Astrocyte of the hippocampus (primary cell): ENCODE measurements around the gene PRPF6.

ENCODE experiments used
- DNase-seq: peaks from one replicate; pipeline ENCODE4 v3.0.0; 2011; ENCODE audit warnings: low read depth, low spot score

The PRPF6 gene

GRCh38 chr20:63945921-63946920 is 34.7 kb upstream of the PRPF6 start:
- no peak for DNase-seq

- DNase-seq, result no peak
Measured at GRCh38 chr20:63946986-63947637, 33.8 kb upstream of the PRPF6 start.

DNA sequence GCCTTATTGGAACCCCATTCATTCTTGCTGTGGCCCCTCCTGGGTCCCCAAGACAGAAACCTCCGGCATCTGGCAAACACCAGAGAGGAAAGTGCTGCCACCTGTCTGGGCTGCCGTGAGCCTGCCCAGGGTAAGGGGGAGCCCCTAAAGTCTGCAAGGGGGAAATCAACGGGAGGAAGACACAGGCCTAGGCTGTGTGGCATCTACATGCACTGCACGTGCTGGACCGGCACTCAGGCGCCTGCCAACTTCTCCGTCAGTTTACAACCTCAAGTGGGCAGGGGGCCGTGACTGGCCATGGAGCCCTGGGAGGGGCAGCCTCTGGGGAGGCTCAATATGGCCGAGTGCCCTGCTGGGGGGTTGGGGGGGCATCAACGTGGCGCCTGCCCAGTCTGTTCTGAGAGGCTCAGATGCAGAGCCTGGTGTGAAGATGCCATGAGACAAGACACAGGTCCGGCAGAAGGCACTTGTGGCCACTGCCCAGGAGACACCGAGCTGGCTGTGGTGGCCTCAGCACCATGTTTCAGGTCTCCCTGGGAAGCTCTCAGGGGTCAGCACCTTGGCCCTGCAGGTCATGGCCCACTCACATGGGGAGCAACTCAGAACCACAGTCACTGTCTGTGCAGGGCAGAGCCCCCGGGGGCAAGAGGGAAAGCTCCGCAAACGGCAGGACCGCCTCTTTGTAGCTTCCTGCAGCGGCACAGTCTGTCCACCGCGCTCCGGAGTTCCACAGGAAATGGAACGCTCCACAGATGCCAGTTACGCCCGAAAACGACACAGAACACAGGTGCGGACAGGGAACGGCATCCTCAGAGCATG is 33.1 kb upstream of the PRPF6 start:
- no peak for DNase-seq

DNA sequence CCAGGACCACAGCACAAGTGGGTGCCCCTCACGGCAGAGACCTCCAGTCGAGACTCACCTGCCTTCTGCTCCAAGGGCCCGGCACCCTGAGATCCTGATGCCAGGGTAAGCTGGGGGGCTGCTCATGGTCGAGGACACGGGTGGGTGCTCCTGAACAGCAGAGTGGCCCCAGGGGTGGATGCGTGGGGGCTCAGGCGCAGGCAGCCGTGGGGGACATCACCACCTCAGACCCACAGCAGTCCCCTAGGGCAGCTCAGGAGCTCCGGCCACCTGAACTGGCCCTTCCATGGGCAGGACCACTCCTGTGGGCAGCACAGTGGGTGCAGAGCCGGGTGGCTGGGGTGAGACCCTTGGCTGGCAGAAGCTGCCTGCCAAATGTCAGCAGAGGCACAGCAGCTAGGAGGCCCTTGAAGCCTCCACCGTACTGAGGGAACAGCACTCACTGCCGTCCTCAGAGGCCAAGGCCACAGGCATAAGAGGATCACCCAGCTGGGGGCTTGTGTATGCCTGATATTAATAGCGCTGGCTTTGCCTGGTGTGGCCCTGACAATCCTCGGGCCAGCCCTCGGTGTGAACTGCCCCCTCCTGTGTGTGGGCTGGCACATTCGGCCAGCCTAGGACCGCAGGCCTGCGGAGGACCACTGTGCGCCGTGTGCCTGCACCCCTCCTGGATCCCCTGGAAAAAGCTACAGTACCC is 30.1 kb upstream of the PRPF6 start:
- no peak for DNase-seq

DNA sequence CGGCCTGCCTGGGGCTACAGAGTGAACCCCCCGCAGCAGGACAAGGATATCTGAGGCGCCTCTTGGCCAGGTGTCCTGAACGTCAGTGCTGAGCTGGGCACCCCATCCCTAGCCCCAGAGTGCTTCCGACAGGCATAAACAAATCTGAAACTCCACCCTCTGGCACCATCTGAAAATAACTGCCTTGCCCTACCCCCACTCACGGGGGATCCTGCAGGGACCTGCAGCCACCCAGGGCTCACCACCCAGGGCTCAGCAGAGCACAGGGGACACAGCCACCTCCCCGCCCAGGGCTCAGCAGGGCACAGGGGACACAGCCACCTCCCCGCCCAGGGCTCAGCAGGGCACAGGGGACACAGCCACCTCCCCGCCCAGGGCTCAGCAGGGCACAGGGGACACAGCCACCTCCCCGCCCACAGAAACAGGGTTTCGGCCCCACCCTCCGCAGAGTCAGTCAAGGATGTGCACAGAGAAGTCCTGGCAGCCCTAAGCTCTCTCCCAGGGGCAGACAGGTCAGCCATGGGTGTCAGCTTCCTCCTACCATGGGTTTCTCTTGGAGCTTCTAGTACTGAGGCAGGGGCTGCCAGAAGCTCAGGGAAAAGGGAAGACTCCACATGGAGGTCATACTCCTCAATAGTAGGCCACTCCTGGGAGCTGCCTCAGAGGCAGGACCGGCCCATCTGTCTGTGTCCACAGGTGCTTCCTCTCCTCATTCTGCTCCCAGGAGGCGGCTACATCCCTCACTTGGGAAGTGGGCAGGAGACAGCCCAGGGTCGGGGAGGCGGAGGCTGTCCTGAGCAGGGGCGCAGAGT is 29.3 kb upstream of the PRPF6 start:
- DNase-seq, result no peak

DNA sequence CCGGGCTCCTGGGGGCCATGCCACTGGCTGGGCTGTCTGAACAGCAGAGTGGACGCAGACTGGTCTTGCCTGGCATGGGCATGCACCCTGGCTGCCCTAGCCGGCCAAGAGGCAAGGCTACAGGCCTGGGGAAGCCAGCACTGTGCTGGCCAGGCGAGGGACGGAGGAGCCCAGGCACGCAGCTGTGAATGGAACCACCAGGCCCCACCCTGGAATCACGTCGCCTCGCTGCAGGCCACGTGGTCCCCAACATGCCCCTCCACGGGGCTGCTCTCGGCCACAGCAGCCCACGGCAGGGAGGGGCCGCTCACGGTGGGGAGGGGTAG is 28.8 kb upstream of the PRPF6 start:
- DNase-seq, result no peak

GRCh38 chr20:63952769-63953168 is 28.2 kb upstream of the PRPF6 start:
- DNase-seq, result no peak

GRCh38 chr20:63953764-63954429 is 27.0 kb upstream of the PRPF6 start:
- DNase-seq, result no peak

- DNase-seq, result peak; percentile 62
Measured at GRCh38 chr20:63955281-63955826, 25.6 kb upstream of the PRPF6 start.

- peak; percentile 97 for DNase-seq
Measured at GRCh38 chr20:63955827-63956663, 24.9 kb upstream of the PRPF6 start, which contains the start of gene UCKL1. Gene UCKL1 (minus strand): TSS chr20:63956416. CDS start chr20:63956372, 44 bp downstream.

DNA sequence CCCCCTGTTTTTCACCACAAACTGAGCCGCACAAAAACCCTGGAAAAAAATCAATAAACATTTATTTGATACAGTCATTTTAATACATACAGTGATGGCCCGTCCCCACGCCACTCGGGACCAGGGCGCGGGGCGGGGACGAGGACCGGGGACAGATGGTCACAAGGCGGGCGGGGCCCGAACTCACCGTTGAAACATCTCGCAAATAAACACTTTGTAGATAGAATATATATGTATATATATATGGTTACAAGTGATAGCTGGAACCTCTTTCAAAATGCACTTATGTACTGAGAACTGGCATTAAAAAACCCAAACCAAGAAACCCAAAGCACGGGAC is 24.3 kb upstream of the PRPF6 start:
- no peak for DNase-seq

- peak; percentile 82 for DNase-seq
Measured at GRCh38 chr20:63957004-63957689, 23.8 kb upstream of the PRPF6 start.

- DNase-seq, result no peak
Measured at GRCh38 chr20:63957690-63958441, 23.1 kb upstream of the PRPF6 start.

DNA sequence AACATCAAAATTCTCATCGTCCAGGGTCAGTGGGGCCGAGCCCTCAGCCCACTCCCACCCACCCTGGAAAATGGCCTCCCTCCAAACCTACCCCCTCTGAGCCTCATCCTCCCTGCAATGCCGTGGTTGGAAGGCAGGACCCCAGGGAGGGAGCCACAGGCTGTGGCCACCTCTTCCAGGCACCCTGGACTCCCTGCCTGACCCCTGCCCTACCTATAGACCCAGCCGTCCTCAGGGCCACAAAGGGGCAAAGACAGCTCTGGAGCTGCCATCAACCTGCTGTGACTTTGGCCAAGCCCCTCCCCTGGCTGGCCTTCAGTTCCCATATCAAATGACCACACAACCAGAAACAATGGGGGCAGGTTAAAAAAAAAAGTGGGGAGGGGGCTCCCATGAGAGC is 22.5 kb upstream of the PRPF6 start:
- no peak for DNase-seq

DNA sequence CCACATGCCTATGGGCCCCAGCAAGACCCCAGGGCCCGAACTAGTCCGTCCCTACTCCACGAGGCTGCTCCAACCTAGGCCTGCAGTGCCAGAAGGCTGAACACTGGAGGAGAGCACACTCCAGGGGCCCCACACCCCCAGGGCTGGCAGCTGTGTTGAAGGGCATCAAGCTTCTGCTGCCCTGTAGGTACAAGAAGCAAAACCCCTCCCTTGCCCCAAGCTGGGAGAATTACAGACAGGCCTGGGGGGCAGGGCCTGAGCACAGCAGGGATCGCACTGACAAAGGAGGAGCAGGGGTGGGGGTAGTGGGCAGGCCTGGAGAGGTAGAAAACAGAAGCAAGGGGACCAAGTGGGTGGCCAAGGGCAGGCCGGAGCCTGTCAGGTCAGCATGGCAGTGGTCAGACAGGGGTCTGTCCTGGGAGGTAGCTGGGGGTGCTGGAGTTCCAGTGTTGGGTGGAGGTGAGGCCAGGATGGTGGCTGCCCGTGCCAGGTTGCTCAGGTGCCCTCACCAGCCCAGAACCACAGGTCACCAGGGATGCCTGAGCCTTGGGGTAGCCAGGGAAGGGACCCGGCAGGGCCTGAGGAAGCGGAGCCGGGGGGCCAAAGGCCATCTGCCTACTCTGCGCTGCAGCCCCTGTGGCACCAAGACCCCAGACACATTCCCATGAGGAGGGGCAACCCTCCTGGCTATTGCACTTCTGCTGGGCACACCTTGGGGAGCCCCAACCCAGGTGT is 21.8 kb upstream of the PRPF6 start:
- DNase-seq, result no peak

DNA sequence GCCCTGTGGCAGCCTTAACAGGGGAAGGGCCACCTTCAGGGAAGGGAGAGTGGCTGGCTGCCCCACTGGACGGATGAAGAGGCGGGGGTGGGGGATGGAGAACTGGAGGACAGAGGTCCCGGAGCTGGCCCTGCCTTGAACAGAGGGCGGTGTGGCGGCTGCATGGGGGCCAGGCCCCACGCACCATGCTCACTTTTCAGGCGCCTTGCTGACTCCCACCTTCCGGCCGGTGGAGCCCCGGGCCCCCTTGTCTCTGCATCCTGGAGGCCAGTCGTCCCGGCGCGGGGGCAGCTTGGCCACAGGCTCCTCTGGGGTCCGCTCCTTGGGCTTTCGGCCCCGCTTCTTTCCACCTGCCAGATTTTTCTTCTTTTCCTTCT is 21.2 kb upstream of the PRPF6 start:
- DNase-seq, result no peak
